ENCODE results near the gene EXOC3L1. TPM values are rescaled to one million over a fixed set of nuclear protein-coding genes. Genes with fewer than 3 reads are reported as not detected.

The EXOC3L1 gene, protein sequence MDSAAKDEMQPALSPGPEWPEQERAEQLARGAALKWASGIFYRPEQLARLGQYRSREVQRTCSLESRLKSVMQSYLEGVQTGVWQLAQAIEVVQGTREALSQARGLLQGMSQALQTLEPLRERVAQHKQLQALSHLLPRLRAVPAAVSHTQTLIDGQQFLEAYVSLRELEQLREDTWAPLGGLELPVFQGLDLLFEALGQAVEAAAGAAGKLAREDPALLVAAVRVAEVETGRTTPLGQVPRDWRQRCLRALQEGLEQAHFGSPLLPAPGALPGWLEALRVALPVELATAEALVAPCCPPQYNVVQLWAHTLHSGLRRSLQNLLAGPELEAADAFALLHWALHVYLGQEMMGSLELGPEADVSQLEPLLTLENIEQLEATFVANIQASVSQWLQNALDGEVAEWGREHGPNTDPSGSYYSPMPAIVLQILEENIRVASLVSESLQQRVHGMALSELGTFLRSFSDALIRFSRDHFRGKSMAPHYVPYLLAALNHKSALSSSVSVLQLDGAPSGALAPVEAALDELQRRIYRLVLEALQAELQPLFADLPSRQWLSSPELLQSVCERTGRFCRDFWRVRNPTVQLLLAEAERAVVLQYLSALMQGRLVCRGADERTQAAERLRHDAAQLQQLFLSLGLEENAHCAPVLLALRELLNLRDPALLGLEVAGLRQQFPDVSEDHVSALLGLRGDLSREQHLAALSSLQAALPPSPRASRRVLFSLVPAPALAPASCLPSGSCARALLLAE
- total RNA-seq: 1 to 10 TPM in 1 of 4 donors, under 1 TPM in 3; 0.20 to 2.3 (median 0.88) TPM

DNA sequence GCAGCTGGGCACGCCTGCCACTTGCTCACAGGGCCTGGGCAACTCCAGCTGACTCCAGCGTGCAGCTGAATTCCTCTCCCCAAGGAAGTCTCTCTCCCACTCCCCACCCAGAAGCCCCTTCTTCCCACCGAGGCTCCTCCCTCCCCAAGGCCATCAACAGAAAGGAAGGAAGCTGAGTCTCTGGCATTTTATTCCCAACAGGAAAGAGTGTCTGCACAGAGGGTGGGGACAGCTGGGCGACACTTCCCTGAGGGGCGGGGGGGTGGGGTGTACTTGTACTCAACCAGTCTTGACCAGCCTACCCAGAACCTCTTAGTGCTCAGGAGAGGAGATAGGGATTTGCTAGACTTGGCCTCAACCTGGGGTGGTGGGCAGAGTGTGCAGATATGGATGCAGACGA is at the start of gene EXOC3L1:
Gene EXOC3L1, minus strand, starts transcription at position 96 of the 400 bp plus-strand sequence. CDS start 460 bp downstream, outside the sequence.
- no peak for DNase-seq
- ATAC-seq: no peak
- H3K36me3 ChIP-seq: peaks cover 0 to 15% of the 10 kb centered on the region in 2 donors
- intact Hi-C loops (cut with DNase I; ENCODE audit: low total_unique reads) (no loop called here), in situ Hi-C loops (cut with MboI; ENCODE audit: low sequenced_read_pairs in 4 of 4) (no loop called here)
- peak within 1 kb of the TSS in 1 of 4 donors; percentile 8 for H3K4me3 ChIP-seq
- H3K4me1 ChIP-seq: peaks cover 31 to 40% of the 10 kb centered on the region in 2 donors
- H3K27ac ChIP-seq: no peak within 1 kb of the TSS
- no peak for TF ChIP-seq CTCF (IDR thresholded peaks at IDR 0.05 in 4 of 5, conservative IDR thresholded peaks at IDR 0.05 in 1 of 5)
- no peak for TF ChIP-seq POLR2A (IDR thresholded peaks at IDR 0.05)
- no peaks in the 10 kb centered on the region for H3K27me3 ChIP-seq
- no peaks in the 10 kb centered on the region for H3K9me3 ChIP-seq

DNA sequence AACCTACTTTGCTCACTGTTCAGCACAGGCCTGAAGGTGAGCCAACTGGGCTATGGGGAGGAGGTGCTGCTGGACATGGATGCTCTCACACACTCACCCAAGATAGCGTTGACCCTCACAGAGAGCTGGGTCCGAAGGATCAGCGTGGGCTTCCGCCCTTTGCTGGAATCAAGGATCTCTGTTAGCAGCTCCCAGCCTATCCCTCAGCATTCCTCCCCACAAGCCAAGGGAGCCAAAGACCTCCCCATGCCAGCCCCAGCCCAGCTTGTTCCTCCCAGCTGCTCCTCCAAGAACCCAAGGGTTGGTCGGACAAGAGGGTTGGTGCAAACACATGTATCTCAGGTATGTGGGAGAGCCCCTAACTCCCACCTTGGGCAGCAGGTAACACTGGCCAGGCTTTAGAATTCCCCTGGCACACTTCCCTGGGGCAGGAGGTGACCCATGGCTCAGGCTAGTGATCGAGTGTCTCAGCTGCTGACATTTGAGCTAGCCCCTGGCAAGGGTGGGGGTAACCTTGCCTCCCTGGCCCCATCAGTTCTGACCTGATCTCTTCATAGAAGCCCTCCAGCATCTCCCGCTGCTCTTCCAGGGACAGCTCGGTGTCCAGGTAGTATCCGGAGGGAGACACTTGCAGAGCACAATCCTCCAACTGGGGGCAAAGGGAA is 49.0 kb upstream of the EXOC3L1 start:
- H3K4me3 ChIP-seq: no peak overlapping the region
- no peak for TF ChIP-seq POLR2A (IDR thresholded peaks at IDR 0.05)
- TF ChIP-seq CTCF (IDR thresholded peaks at IDR 0.05 in 4 of 5, conservative IDR thresholded peaks at IDR 0.05 in 1 of 5): no peak
- DNase-seq (peak; percentile 56 to 59), ATAC-seq (no peak)
- H3K9me3 ChIP-seq: no peaks in the 10 kb centered on the region
- H3K36me3 ChIP-seq: peaks cover 0 to 58% of the 10 kb centered on the region in 2 donors
- H3K27ac ChIP-seq: peak overlapping the region; percentile 94 to 99 (median 98)
- H3K27me3 ChIP-seq: no peaks in the 10 kb centered on the region
- in situ Hi-C loops (cut with MboI; ENCODE audit: low sequenced_read_pairs in 4 of 4): no loop called here
- H3K4me1 ChIP-seq: peaks cover 56 to 57% of the 10 kb centered on the region in 2 donors
- intact Hi-C loops (cut with DNase I; ENCODE audit: low total_unique reads): no loop called here

- intact Hi-C loops (cut with DNase I; ENCODE audit: low total_unique reads): no loop called here
- DNase-seq (no peak), ATAC-seq (no peak)
- Histone ChIP-seq H3K36me3 (peaks cover 0 to 65% of the 10 kb centered on the region in 2 donors), H3K27me3 (no peaks in the 10 kb centered on the region), H3K27ac (peak overlapping the region; percentile 94 to 99 (median 98)), H3K4me1 (peaks cover 49 to 50% of the 10 kb centered on the region in 2 donors), H3K4me3 (no peak overlapping the region), H3K9me3 (no peaks in the 10 kb centered on the region)
- in situ Hi-C loops (cut with MboI; ENCODE audit: low sequenced_read_pairs in 4 of 4): no loop called here
- TF ChIP-seq POLR2A (IDR thresholded peaks at IDR 0.05): no peak
- no peak for TF ChIP-seq CTCF (IDR thresholded peaks at IDR 0.05 in 4 of 5, conservative IDR thresholded peaks at IDR 0.05 in 1 of 5)
These were observed 48.3 kb upstream of the EXOC3L1 start for GRCh38 chr16:67238278-67238575.

- Histone ChIP-seq H3K27ac (peak overlapping the region; percentile 94 to 99 (median 98)), H3K9me3 (no peaks in the 10 kb centered on the region), H3K27me3 (no peaks in the 10 kb centered on the region), H3K4me3 (no peak overlapping the region), H3K4me1 (peaks cover 43 to 44% of the 10 kb centered on the region in 2 donors), H3K36me3 (peaks cover 0 to 71% of the 10 kb centered on the region in 2 donors)
- no peak for TF ChIP-seq POLR2A (IDR thresholded peaks at IDR 0.05)
- no peak for TF ChIP-seq CTCF (IDR thresholded peaks at IDR 0.05 in 4 of 5, conservative IDR thresholded peaks at IDR 0.05 in 1 of 5)
- ATAC-seq (no peak), DNase-seq (no peak)
- intact Hi-C loops (cut with DNase I; ENCODE audit: low total_unique reads): no loop called here
- in situ Hi-C loops (cut with MboI; ENCODE audit: low sequenced_read_pairs in 4 of 4): no loop called here
These were observed 47.7 kb upstream of the EXOC3L1 start for GRCh38 chr16:67237396-67238277.

Data from gastrocnemius medialis (tissue), 4 donors.